ENCODE results near the gene DBP.

The DBP gene

DNA sequence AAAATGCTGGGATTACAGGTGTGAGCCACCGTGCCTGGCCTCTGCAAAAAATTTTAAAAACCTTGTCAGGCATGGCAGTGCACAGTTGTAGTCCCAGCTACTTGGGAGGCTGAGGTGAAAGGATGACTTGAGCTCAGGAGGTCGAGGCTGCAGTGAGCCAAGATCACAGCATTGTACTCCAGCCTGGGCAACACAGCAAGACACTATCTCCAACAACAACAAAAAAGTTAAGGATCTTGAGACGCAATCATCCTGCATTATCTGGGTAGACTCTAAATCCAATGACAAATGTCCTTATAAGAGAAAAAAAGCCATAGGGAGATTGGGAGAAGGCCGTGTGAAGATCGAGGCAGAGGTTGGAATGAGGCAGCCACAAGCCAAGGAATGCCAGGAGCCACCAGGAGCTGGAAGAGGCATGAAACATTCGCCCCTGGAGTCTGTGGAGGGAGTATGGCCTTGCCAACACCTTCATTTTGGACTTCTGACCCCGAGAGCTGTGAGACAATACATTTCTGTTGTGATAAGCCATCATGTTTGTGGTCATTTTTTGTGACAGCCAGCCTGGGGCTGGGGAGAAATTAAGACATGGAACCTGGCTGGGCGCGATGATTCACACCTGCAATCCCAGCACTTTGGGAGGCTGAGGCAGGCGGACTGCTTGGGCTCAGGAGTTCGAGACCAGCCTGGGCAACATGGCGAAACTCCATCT, 13.9 kb upstream of the DBP start:
- Histone ChIP-seq H3K9me3 (ENCODE audit: control insufficient read depth, insufficient read depth, low read depth, low read length) (peaks cover 5% of the 10 kb centered on the region; the same call in 1 of the 2 replicates), H3K27ac (ENCODE audit: low read depth, low read length) (no peak overlapping the region), H3K27me3 (ENCODE audit: control insufficient read depth, insufficient read depth, low read length) (no peaks in the 10 kb centered on the region), H3K4me3 (ENCODE audit: low read depth, low read length) (no peak overlapping the region), H3K4me1 (ENCODE audit: control insufficient read depth, insufficient read depth, low read length) (peaks cover 8% of the 10 kb centered on the region; the same call in 1 of the 2 replicates), H3K9ac (ENCODE audit: low read length) (no peak overlapping the region), H3K36me3 (ENCODE audit: control insufficient read depth, insufficient read depth, low read length) (no peaks in the 10 kb centered on the region)

DNA sequence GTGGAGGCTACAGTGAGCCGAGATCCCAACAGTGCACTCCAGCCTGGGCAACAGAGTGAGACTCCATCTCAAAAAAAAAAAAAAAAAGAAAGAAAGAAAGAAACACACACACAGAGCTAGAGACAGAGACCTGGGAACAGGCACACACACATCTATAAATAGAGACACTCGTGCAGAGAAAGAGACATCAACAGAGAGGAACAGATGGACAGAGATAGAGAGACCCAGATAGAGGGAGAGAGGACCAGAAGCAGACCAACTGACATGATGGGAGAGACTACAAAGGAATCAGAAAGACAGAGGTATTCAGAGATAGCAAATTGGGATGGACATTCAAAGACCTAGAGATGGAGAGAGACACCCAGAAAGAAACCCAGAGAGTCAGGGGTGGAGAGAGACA, 11.0 kb upstream of the DBP start:
- H3K4me3 ChIP-seq (ENCODE audit: low read depth, low read length) = no peak overlapping the region
- peaks cover 10% of the 10 kb centered on the region; the same call in 1 of the 2 replicates for H3K4me1 ChIP-seq (ENCODE audit: control insufficient read depth, insufficient read depth, low read length)
- H3K27ac ChIP-seq (ENCODE audit: low read depth, low read length) = no peak overlapping the region
- H3K27me3 ChIP-seq (ENCODE audit: control insufficient read depth, insufficient read depth, low read length) = no peaks in the 10 kb centered on the region
- H3K9me3 ChIP-seq (ENCODE audit: control insufficient read depth, insufficient read depth, low read depth, low read length) = peaks cover 5% of the 10 kb centered on the region; the same call in 1 of the 2 replicates
- no peaks in the 10 kb centered on the region for H3K36me3 ChIP-seq (ENCODE audit: control insufficient read depth, insufficient read depth, low read length)
- no peak overlapping the region for H3K9ac ChIP-seq (ENCODE audit: low read length)

DNA sequence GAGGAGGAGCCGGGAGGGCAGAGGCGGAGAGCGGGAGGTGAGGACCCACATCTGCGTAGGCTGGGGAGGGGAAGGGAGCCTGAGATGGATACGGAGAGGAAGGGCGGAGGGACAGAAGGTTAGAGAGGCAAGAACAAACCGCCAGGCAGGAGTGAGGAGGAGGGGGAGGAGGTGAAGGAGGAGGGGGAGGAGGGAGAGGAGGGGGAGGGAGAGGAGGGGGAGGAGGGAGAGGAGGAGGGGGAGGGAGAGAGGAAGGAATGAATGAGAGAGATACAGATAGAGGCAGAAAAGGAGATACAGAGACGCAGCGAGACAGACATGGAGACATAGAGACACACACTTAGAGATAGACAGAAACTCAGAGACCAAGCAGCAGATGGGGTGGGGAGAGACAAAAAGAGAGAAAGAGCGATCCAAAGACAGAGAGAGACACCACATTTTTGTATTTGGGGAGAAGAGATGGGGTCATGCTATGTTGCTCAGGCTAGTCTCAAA, 9.6 kb upstream of the DBP start:
- Histone ChIP-seq H3K27ac (ENCODE audit: low read depth, low read length) (no peak overlapping the region), H3K36me3 (ENCODE audit: control insufficient read depth, insufficient read depth, low read length) (no peaks in the 10 kb centered on the region), H3K9me3 (ENCODE audit: control insufficient read depth, insufficient read depth, low read depth, low read length) (peaks cover 5% of the 10 kb centered on the region; the same call in 1 of the 2 replicates), H3K4me3 (ENCODE audit: low read depth, low read length) (peak overlapping the region; percentile 71), H3K9ac (ENCODE audit: low read length) (no peak overlapping the region), H3K27me3 (ENCODE audit: control insufficient read depth, insufficient read depth, low read length) (no peaks in the 10 kb centered on the region), H3K4me1 (ENCODE audit: control insufficient read depth, insufficient read depth, low read length) (peaks cover 10% of the 10 kb centered on the region; the same call in 1 of the 2 replicates)

DNA sequence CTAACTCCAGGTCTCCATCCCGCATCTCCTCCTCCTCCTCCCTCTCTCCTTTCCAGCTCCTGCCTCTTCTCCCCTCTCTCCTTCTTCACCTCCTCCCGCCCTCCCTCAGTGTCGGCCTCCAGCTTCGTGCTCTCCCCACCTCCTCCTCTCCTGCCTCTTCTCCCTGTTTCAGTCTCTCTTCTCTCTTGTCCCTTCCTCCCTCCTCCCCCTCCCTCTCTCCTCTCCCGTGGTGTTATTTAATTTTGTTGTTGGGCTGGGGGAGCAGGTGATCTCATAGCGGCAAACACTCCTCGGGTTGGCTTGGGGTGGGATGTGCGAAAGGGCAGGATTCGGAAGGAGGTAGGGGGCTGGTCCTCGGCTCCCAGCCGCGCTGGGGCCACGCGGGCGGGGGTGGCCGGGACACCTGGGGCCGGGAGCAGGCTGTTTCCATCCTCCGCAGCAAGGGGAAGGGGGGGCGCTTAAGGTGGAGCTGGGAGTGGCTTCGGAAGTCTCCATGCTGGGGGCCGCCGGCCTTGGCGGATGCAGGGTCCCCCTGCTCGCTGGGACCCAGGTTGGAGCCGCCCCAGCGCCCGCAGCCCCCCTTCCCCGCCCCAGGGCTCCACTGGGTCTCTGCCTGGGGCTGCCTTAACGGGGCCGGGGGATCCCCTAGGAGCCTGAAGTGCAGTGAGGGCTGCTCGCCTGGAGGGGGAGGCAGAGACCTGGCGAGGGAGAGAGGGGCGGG, 9.0 kb upstream of the DBP start, which contains the start of gene CA11:
TSS of gene CA11 (minus strand) at position 187 of the 721 bp plus-strand sequence. CDS start 555 bp downstream, outside the sequence.
- Histone ChIP-seq H3K36me3 (ENCODE audit: control insufficient read depth, insufficient read depth, low read length) (no peaks in the 10 kb centered on the region), H3K4me3 (ENCODE audit: low read depth, low read length) (peak within 1 kb of the TSS; percentile 71), H3K27ac (ENCODE audit: low read depth, low read length) (peak within 1 kb of the TSS; percentile 68; the same call in 1 of the 2 replicates), H3K9ac (ENCODE audit: low read length) (peak within 1 kb of the TSS; percentile 29), H3K27me3 (ENCODE audit: control insufficient read depth, insufficient read depth, low read length) (no peaks in the 10 kb centered on the region), H3K9me3 (ENCODE audit: control insufficient read depth, insufficient read depth, low read depth, low read length) (peaks cover 3% of the 10 kb centered on the region; the same call in 1 of the 2 replicates), H3K4me1 (ENCODE audit: control insufficient read depth, insufficient read depth, low read length) (peaks cover 10% of the 10 kb centered on the region; the same call in 1 of the 2 replicates)

DNA sequence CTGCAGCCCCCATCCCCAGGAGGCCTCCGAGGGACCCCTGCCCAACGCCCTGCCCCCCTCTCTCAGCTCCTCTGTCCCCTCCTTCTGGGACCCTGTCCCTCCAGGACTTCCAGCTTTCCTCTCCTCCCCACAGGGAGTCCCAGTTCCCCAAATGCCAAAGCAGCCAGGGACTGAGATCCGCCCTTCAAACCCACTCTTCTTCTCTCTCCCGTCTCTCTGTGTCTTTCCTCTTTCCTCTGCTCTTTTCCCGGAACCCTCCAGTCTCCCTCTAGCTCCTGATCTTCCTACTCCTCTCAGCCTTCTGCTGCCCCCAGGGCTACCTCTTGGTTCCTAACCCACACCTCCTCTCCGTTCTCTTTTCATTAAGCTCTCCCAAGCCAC, 8.4 kb upstream of the DBP start:
- H3K4me1 ChIP-seq (ENCODE audit: control insufficient read depth, insufficient read depth, low read length) = peaks cover 10% of the 10 kb centered on the region; the same call in 1 of the 2 replicates
- no peaks in the 10 kb centered on the region for H3K27me3 ChIP-seq (ENCODE audit: control insufficient read depth, insufficient read depth, low read length)
- H3K9me3 ChIP-seq (ENCODE audit: control insufficient read depth, insufficient read depth, low read depth, low read length) = no peaks in the 10 kb centered on the region
- peak overlapping the region; percentile 71 for H3K4me3 ChIP-seq (ENCODE audit: low read depth, low read length)
- H3K9ac ChIP-seq (ENCODE audit: low read length) = peak overlapping the region; percentile 29
- H3K27ac ChIP-seq (ENCODE audit: low read depth, low read length) = peak overlapping the region; percentile 7; the same call in 1 of the 2 replicates
- H3K36me3 ChIP-seq (ENCODE audit: control insufficient read depth, insufficient read depth, low read length) = no peaks in the 10 kb centered on the region

DNA sequence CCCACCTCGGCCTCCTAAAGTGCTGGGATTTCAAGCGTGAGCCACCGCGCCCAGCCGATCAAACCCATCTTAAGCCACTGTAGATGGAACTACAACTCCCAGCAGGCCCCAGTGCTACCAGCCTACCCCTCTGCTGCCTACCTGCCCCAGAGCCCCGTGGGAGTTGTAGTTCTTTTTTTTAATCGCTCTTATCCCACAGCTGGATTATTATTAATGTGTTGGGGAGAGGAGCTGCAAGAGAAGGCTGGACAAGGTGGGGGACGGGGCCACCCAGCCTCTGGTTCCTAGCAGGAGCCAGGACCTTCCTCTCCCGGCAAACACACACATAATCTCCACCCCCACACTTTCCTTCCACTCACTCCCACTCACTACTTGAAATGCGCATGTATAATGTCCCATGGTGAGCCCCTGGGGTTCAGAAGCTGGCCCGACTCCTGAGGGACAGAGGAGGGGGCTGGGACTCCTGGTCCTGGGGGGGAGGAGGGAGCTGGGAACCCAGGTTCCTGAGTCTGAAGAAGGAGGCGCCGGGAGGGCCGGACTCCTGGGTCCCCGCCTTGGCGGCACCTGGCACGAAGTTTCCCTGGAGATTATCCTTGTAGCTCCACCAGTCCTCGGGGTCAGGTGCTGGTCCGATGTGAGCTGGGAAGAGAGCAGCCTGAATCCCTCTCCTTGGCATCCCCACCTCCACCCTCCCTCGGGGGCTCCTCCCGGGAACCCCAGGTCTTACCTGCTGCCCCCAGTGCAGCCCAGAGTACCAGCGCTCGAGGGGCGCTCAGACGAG, 7.8 kb upstream of the DBP start:
- Histone ChIP-seq H3K27me3 (ENCODE audit: control insufficient read depth, insufficient read depth, low read length) (peaks cover 1% of the 10 kb centered on the region; the same call in 1 of the 2 replicates), H3K9me3 (ENCODE audit: control insufficient read depth, insufficient read depth, low read depth, low read length) (no peaks in the 10 kb centered on the region), H3K9ac (ENCODE audit: low read length) (peak overlapping the region; percentile 29), H3K4me3 (ENCODE audit: low read depth, low read length) (peak overlapping the region; percentile 71), H3K27ac (ENCODE audit: low read depth, low read length) (peak overlapping the region; percentile 7; the same call in 1 of the 2 replicates), H3K36me3 (ENCODE audit: control insufficient read depth, insufficient read depth, low read length) (no peaks in the 10 kb centered on the region), H3K4me1 (ENCODE audit: control insufficient read depth, insufficient read depth, low read length) (peaks cover 12% of the 10 kb centered on the region)

DNA sequence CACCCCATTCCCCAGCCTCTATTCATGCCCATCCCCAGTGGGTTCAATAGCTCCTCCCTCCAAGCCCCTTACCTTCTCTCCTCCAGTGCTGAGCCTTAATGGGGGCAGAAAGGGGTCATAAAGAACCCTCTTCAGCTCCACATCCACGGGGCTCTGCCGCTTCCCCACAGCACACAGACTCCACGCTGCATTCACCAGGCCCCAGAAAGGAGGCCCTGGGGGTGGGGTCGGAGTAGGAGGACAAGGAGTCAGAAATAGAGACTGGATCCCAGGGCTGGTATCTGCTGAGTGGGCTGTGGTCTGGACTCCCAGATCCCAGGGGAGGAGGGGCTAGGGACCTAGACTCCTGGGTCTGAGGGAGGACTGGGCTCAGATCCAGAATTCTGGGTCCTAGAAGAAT, 7.2 kb upstream of the DBP start:
- no peak overlapping the region; the same call in 1 of the 2 replicates for H3K27ac ChIP-seq (ENCODE audit: low read depth, low read length)
- H3K36me3 ChIP-seq (ENCODE audit: control insufficient read depth, insufficient read depth, low read length) = no peaks in the 10 kb centered on the region
- H3K27me3 ChIP-seq (ENCODE audit: control insufficient read depth, insufficient read depth, low read length) = peaks cover 5% of the 10 kb centered on the region; the same call in 1 of the 2 replicates
- peaks cover 17% of the 10 kb centered on the region for H3K4me1 ChIP-seq (ENCODE audit: control insufficient read depth, insufficient read depth, low read length)
- no peaks in the 10 kb centered on the region for H3K9me3 ChIP-seq (ENCODE audit: control insufficient read depth, insufficient read depth, low read depth, low read length)
- peak overlapping the region; percentile 29 for H3K9ac ChIP-seq (ENCODE audit: low read length)
- H3K4me3 ChIP-seq (ENCODE audit: low read depth, low read length) = peak overlapping the region; percentile 71

DNA sequence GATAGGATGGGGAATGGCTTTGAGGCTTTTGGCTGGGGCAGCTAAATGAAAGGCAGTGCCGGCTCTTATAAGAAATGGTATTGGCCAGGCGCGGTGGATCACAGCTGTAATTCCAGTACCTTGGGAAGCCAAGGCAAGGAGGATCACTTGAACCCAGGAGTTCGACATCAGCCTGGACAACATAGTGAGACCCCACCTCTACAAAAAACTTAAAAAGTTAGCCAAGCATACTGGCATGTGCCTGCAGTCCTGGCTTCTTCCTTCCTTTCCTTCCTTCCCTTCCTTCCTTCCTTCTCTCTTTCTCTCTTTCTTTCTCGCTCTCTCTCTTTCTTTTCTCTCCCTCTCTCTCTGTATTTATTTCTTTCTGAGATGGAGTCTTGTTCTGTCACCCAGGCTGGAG, 5.7 kb upstream of the DBP start:
- H3K4me3 ChIP-seq (ENCODE audit: low read depth, low read length) = no peak overlapping the region
- no peaks in the 10 kb centered on the region for H3K9me3 ChIP-seq (ENCODE audit: control insufficient read depth, insufficient read depth, low read depth, low read length)
- peaks cover 5% of the 10 kb centered on the region; the same call in 1 of the 2 replicates for H3K27me3 ChIP-seq (ENCODE audit: control insufficient read depth, insufficient read depth, low read length)
- H3K36me3 ChIP-seq (ENCODE audit: control insufficient read depth, insufficient read depth, low read length) = no peaks in the 10 kb centered on the region
- H3K4me1 ChIP-seq (ENCODE audit: control insufficient read depth, insufficient read depth, low read length) = peaks cover 26% of the 10 kb centered on the region
- H3K9ac ChIP-seq (ENCODE audit: low read length) = no peak overlapping the region
- no peak overlapping the region for H3K27ac ChIP-seq (ENCODE audit: low read depth, low read length)

DNA sequence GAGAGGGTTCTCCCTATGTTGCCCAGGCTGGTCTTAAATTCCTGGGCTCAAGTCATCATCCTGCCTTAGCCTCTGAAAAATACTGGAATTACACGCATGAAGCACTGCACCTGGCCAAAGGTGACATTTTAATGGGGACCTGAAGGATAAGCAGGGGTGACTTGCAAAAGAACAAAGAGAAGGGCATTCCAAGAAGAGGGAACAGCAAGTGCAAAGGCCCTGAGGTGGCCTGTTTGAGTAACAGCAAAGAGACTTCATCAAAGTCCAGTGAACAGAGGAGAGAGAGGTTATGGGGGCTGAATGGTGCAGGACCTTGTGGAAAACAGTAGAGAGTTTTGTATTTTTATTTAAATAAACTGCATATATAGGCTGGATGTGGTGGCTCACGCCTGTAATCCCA, 4.7 kb upstream of the DBP start:
- Histone ChIP-seq H3K4me3 (ENCODE audit: low read depth, low read length) (no peak overlapping the region), H3K9me3 (ENCODE audit: control insufficient read depth, insufficient read depth, low read depth, low read length) (no peaks in the 10 kb centered on the region), H3K36me3 (ENCODE audit: control insufficient read depth, insufficient read depth, low read length) (no peaks in the 10 kb centered on the region), H3K9ac (ENCODE audit: low read length) (no peak overlapping the region), H3K4me1 (ENCODE audit: control insufficient read depth, insufficient read depth, low read length) (peaks cover 30% of the 10 kb centered on the region), H3K27me3 (ENCODE audit: control insufficient read depth, insufficient read depth, low read length) (peaks cover 7% of the 10 kb centered on the region), H3K27ac (ENCODE audit: low read depth, low read length) (no peak overlapping the region)

DNA sequence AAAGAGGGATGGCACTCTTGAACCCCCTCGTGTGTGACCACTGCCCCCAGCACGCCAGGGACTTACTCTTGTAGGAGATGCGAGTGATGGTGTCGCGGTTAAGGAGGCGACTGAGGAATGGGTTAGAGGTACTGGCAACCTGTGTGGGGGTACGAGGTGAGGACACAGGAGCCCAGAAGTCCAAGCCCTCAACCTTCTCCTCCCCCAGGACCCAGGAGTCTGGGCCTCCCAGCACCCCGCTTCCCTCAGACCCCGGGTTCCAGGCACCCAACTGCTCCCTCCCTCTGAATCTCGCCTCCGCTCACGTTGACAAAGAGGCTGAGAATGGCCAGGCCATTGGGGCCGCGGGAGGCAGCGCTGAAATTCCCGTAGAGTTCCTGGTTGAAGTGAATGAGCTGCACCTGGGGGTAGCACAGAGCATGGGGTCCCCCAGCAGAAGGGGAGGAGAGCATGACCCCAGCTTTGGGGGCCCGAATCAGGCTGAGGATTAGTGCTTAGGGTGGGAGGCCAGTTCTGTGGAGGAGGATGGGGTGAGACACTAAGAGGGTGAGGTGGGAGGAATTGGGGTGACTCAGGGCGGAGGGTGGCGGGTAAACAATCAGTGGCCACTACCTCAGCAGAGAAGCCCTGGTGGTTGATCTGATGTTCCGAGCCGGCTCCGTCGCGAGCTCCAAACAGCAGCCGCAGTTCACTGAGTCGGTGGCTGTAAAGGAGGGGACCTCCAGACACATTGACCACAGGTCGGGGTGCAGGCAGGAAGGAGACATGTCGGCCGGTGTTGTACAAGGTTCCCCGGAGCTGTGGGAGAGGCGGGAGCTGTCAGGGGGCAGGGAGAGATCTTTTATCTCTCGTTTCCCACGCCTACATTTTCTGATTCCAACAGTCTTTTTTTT, 2.5 kb upstream of the DBP start:
- Histone ChIP-seq H3K9me3 (ENCODE audit: control insufficient read depth, insufficient read depth, low read depth, low read length) (no peaks in the 10 kb centered on the region), H3K27ac (ENCODE audit: low read depth, low read length) (no peak overlapping the region), H3K4me1 (ENCODE audit: control insufficient read depth, insufficient read depth, low read length) (peaks cover 40% of the 10 kb centered on the region), H3K9ac (ENCODE audit: low read length) (peak overlapping the region; percentile 22), H3K27me3 (ENCODE audit: control insufficient read depth, insufficient read depth, low read length) (peaks cover 21% of the 10 kb centered on the region), H3K4me3 (ENCODE audit: low read depth, low read length) (peak overlapping the region; percentile 54), H3K36me3 (ENCODE audit: control insufficient read depth, insufficient read depth, low read length) (no peaks in the 10 kb centered on the region)

Measured in HUES6 (cell line).